WERI-Rb-1 (cell line): ENCODE results near the gene ASPHD1.
"Not testable (repeated sequence)": the region's sequence is repeated elsewhere in the genome, so short reads cannot be mapped to it uniquely, and the experiment has no call there.

Experiments
- DNase-seq: peaks from one replicate; pipeline ENCODE4 v3.0.0-alpha.2; 2020
- H3K27ac ChIP-seq: fragments of 250-450 bp; sonication (Bioruptor Pico); 2 replicates; pipeline ENCODE4 v1.5.1; 2020; ENCODE audit warnings: mild to moderate bottlenecking, moderate library complexity
- H3K27me3 ChIP-seq: fragments of 250-450 bp; sonication (Bioruptor Pico); 2 replicates; pipeline ENCODE4 v1.5.1; 2021; ENCODE audit warnings: mild to moderate bottlenecking, low read depth, moderate library complexity; ENCODE audit not compliant: insufficient read depth, severe bottlenecking
- H3K36me3 ChIP-seq: fragments of 250-450 bp; sonication (Bioruptor Pico); 2 replicates; pipeline ENCODE4 v1.5.1; 2020; ENCODE audit warnings: mild to moderate bottlenecking, moderate library complexity
- H3K4me3 ChIP-seq: 2 replicates; pipeline ENCODE4 v1.5.1; 2011; ENCODE audit warnings: low read depth, mild to moderate bottlenecking, control low read depth, low read length
- H3K9me3 ChIP-seq: fragments of 250-450 bp; sonication (Bioruptor Pico); 2 replicates; pipeline ENCODE4 v1.5.1; 2021; ENCODE audit warnings: mild to moderate bottlenecking, moderate library complexity; ENCODE audit not compliant: severe bottlenecking
- CTCF ChIP-seq: IDR thresholded peaks from 2 replicates; pipeline ENCODE4 v1.5.1; 2011; ENCODE audit warnings: low read depth, mild to moderate bottlenecking, control low read depth, inconsistent platforms, low read length

ASPHD1 gene

GRCh38 chr16:29863669-29863984 lies 36.7 kb upstream of the ASPHD1 start:
- Histone ChIP-seq H3K9me3 (no peaks in the 10 kb centered on the region), H3K36me3 (peaks cover 19% of the 10 kb centered on the region), H3K4me3 (no peak overlapping the region), H3K27me3 (no peaks in the 10 kb centered on the region), H3K27ac (peak overlapping the region; percentile 99)
- no peak for DNase-seq
- TF ChIP-seq CTCF, result no peak

GRCh38 chr16:29864205-29864604 lies 36.1 kb upstream of the ASPHD1 start:
- H3K27me3 ChIP-seq, result no peaks in the 10 kb centered on the region
- peaks cover 15% of the 10 kb centered on the region for H3K36me3 ChIP-seq
- no peak for TF ChIP-seq CTCF
- H3K27ac ChIP-seq, result peak overlapping the region; percentile 99
- H3K4me3 ChIP-seq, result no peak overlapping the region
- DNase-seq, result no peak
- H3K9me3 ChIP-seq, result no peaks in the 10 kb centered on the region

- DNase-seq, result peak; percentile 32
- H3K36me3 ChIP-seq, result peaks cover 15% of the 10 kb centered on the region
- H3K27me3 ChIP-seq, result no peaks in the 10 kb centered on the region
- no peaks in the 10 kb centered on the region for H3K9me3 ChIP-seq
- TF ChIP-seq CTCF, result no peak
- H3K4me3 ChIP-seq, result no peak overlapping the region
- H3K27ac ChIP-seq, result no peak overlapping the region
Observed at GRCh38 chr16:29868396-29869009, 31.8 kb upstream of the ASPHD1 start.

- not testable (repeated sequence) for H3K9me3 ChIP-seq, H3K27ac ChIP-seq, H3K27me3 ChIP-seq, H3K4me3 ChIP-seq, DNase-seq
- peaks cover 15% of the 10 kb centered on the region for H3K36me3 ChIP-seq
Observed at GRCh38 chr16:29869067-29869466, 31.2 kb upstream of the ASPHD1 start.

- no peak for DNase-seq
- H3K4me3 ChIP-seq, result no peak overlapping the region
- no peaks in the 10 kb centered on the region for H3K9me3 ChIP-seq
- TF ChIP-seq CTCF, result no peak
- H3K27me3 ChIP-seq, result no peaks in the 10 kb centered on the region
- H3K27ac ChIP-seq, result no peak overlapping the region
- peaks cover 24% of the 10 kb centered on the region for H3K36me3 ChIP-seq
Observed at GRCh38 chr16:29871822-29872546, 28.3 kb upstream of the ASPHD1 start.

GRCh38 chr16:29873319-29873718 lies 27.0 kb upstream of the ASPHD1 start:
- H3K27me3 ChIP-seq, result no peaks in the 10 kb centered on the region
- no peak for TF ChIP-seq CTCF
- H3K9me3 ChIP-seq, result no peaks in the 10 kb centered on the region
- no peak overlapping the region for H3K27ac ChIP-seq
- no peak overlapping the region for H3K4me3 ChIP-seq
- DNase-seq, result no peak
- H3K36me3 ChIP-seq, result peaks cover 34% of the 10 kb centered on the region
